Omental fat pad (tissue), 4 donors: ENCODE measurements around the gene ADAMTS19. TPM values are rescaled to one million over a fixed set of nuclear protein-coding genes. Genes with fewer than 3 reads are reported as not detected.

Experiments used
- ATAC-seq: fragments of 150-250 bp; one replicate; pipeline ENCODE4 v1.9.1; 2016; ENCODE audit warnings: mild to moderate bottlenecking, moderate library complexity; ENCODE audit not compliant: low FRiP score
- DNase-seq: peaks from one replicate; pipeline ENCODE4 v3.0.0-alpha.2; 2019; ENCODE audit warnings: low spot score
- total RNA-seq, 4 donors: library from RNA; depleted of rRNA; stranded (reverse); fragments of >200 nt; gene quantifications; one replicate each; pipeline ENCODE4 v1.1.0, GENCODE V29; 2016
- TF ChIP-seq, protein P1 (sequence below), 3 donors: fragments of 450-650 bp; IDR thresholded peaks; one replicate each; pipeline ENCODE4 v1.5.1; 2016 to 2017; ENCODE audit warnings: antibody characterized with exemption in 3 of 3, mild to moderate bottlenecking in 3 of 3, moderate library complexity in 2 of 3

ADAMTS19 gene
- total RNA-seq, 4 donors from 2014 or later: 0.19 TPM; not detected in 3

DNA sequence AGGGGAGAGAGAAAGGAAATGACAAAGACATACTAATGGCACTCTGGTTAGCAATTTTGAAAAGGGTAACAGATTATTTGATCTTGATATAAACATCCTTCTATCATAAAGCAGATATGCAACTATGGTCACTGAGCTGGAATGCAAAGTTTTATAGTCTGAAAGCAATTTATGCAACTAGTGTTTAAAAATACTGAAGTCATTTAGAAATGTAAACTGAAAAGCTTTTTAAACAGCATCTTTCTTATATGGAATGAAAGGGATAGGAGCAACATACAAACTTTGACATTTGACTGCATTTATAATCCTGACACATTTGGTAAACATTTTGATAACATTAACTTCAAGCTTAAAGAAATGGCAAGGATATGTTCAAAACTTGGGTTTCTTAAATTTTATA lies 28.7 kb upstream of the ADAMTS19 start:
- TF ChIP-seq, protein P1, sequence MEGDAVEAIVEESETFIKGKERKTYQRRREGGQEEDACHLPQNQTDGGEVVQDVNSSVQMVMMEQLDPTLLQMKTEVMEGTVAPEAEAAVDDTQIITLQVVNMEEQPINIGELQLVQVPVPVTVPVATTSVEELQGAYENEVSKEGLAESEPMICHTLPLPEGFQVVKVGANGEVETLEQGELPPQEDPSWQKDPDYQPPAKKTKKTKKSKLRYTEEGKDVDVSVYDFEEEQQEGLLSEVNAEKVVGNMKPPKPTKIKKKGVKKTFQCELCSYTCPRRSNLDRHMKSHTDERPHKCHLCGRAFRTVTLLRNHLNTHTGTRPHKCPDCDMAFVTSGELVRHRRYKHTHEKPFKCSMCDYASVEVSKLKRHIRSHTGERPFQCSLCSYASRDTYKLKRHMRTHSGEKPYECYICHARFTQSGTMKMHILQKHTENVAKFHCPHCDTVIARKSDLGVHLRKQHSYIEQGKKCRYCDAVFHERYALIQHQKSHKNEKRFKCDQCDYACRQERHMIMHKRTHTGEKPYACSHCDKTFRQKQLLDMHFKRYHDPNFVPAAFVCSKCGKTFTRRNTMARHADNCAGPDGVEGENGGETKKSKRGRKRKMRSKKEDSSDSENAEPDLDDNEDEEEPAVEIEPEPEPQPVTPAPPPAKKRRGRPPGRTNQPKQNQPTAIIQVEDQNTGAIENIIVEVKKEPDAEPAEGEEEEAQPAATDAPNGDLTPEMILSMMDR (IDR thresholded peaks at IDR 0.05): no peak
- no peak for DNase-seq
- ATAC-seq: no peak

DNA sequence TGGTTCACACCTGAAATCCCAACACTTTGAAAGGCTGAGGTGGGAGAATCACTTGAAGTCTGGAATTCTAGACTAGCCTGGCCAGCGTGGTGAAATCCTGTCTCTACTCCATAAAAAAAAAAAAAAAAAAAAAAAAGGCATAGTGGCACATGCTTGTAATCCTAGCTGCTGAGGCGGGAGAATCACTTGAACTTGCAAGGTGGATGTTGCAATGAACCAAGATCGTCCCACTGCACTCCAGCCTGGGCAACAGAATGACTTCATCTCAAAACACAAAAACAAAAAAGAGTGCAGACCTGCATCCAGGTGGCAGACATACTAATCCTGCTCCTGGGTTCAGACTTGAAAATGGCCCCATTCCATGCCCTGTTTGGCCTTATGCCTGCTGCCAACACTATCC lies 21.8 kb upstream of the ADAMTS19 start:
- TF ChIP-seq, protein P1 (IDR thresholded peaks at IDR 0.05): no peak
- ATAC-seq (no peak), DNase-seq (no peak)

DNA sequence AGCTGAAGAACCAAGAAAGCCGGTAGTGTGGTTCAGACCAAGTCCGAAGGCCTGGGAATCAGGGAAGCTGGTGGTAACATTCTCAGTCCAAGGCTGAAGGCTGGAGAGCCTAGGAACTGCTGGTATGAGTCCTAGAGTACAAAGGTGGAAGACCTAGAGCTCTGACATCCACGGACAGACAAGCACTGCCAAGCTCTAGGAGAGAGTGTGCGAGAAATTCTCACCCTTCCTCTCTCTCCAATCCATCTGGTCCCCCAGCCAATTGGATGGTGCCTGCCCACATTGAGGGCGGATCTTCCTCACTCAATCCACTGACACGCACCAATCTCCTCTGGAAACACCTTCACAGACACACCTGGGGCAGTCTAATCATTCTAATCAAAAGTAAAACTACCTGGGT lies 19.7 kb upstream of the ADAMTS19 start:
- TF ChIP-seq, protein P1 (IDR thresholded peaks at IDR 0.05): no peak
- ATAC-seq (no peak), DNase-seq (no peak)

DNA sequence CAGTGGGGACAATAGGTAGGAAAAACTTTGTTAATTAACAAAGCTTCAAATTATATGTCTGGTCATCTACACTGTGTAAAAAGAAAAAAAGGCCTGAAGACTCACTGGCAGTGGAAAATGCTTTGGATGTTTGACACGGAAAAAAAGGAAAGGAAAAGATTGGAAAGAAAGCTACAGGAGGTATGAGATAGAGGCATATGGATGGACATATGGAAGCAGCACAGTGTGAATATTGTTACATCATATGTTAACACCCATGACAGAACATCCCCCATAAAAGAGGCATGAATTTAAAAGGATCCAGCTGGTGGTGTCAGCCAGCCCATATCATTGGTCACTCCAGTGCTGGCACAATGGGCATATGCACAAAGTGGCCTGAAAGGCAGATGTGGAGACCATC lies 19.0 kb upstream of the ADAMTS19 start:
- TF ChIP-seq, protein P1 (IDR thresholded peaks at IDR 0.05): no peak
- ATAC-seq (no peak), DNase-seq (no peak)

DNA sequence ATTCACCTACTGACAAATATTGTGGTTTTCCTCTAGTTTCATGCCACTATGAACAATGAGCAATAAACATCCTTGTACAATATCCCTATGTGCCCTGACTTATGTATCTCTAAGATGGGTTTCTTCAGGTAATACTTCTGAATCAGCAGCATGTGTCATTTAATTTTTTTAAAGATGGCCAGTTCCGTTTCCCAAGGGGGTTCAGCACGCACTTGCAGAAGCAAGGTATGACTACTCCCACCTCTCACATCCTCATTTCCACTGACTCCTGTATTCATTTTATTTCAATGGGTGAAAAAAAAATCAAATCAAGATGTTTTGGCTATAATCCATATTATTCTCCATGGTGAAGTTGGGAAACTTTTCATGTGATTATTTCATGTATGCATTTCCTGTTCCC lies 14.7 kb upstream of the ADAMTS19 start:
- ATAC-seq: no peak

DNA sequence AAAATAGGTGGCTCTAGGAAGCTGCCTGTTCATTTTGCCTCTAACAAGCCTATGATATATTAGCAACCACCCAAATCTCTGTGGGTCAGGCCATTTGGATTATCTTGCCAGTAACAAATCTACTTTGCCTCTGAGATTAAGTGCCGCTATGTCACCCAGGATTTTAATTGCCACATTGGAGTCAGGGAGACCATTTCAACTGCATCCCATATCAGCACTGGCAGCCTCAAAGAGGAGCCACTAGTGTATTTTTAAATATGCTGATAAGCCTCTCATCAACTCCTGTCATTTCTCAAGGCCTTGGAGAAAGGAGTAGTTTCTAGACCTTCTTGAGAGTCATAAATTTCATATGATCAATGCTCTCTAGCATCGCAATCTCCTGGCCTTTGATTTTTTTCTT lies 12.1 kb upstream of the ADAMTS19 start:
- DNase-seq (no peak), ATAC-seq (no peak)
- TF ChIP-seq, protein P1 (IDR thresholded peaks at IDR 0.05): no peak

More for the DNA sequence above, 14.7 kb upstream of the ADAMTS19 start:
- TF ChIP-seq, protein P1 (IDR thresholded peaks at IDR 0.05): no peak
- DNase-seq: no peak

DNA sequence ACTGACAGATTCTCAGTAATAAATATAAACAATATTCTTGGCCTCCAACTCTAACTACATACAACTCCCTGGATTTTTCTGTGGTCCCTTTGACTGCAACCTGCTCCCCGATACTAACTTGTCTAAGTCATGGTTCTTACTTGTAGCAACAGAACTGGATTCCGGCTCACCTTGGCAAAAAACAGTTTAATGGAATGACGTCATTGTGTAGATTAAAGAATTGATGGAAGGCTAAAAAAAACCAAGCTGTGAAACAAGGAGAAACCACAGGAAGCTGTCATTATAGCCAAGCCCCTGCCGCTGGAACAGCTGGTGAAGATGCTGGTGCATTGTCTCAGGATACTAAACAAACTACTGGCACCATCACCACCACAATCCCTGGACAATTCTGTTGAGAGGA lies 11.4 kb upstream of the ADAMTS19 start:
- ATAC-seq (no peak), DNase-seq (no peak)
- TF ChIP-seq, protein P1 (IDR thresholded peaks at IDR 0.05): no peak
